Ovary (tissue), 3 donors: ENCODE data around the gene PRPSAP1.

ENCODE experiments used
- EP300 ChIP-seq: sonication (generic); formaldehyde crosslinking; IDR thresholded peaks from one replicate; pipeline ENCODE4 v1.6.1; 2017; ENCODE audit warnings: antibody characterized with exemption
- POLR2A ChIP-seq: fragments of 450-650 bp; IDR thresholded peaks from one replicate; pipeline ENCODE4 v1.6.1; 2017; ENCODE audit warnings: antibody characterized with exemption, mild to moderate bottlenecking, moderate library complexity
- TF ChIP-seq, protein P1 (sequence below), 3 donors: fragments of 450-650 bp in 2 of 3; fragments of 200-600 bp in 1 of 3; IDR thresholded peaks; one replicate each; pipeline versions ENCODE4 v1.5.1 to v1.8.0; 2016 to 2022; ENCODE audit warnings: antibody characterized with exemption in 3 of 3, mild to moderate bottlenecking in 1 of 3
- donor health status: DM: no; HTN: no; CAD: no.

DNA sequence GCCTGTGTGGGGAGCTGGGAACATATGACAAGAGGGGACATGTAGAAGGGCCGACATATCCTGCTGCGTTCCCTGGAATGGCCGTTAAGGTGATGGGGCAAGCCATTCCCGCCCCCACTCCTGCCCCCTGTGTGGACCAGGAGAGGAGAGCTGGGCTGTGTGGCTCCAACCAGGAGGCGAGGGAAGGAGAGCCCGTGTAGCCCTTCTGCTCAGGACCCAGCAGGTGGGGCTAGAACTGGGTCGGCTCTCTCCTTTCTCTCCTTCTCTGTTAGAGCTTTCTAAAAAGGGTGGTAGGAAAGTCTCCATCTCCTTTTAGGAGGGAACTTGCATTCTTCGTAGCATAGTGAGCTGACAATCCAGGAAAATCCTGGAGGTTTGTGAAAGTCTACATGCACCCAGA lies 43.5 kb upstream of the PRPSAP1 start:
- TF ChIP-seq, protein P1, sequence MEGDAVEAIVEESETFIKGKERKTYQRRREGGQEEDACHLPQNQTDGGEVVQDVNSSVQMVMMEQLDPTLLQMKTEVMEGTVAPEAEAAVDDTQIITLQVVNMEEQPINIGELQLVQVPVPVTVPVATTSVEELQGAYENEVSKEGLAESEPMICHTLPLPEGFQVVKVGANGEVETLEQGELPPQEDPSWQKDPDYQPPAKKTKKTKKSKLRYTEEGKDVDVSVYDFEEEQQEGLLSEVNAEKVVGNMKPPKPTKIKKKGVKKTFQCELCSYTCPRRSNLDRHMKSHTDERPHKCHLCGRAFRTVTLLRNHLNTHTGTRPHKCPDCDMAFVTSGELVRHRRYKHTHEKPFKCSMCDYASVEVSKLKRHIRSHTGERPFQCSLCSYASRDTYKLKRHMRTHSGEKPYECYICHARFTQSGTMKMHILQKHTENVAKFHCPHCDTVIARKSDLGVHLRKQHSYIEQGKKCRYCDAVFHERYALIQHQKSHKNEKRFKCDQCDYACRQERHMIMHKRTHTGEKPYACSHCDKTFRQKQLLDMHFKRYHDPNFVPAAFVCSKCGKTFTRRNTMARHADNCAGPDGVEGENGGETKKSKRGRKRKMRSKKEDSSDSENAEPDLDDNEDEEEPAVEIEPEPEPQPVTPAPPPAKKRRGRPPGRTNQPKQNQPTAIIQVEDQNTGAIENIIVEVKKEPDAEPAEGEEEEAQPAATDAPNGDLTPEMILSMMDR (IDR thresholded peaks at IDR 0.05) = no peak
- TF ChIP-seq POLR2A = no peak
- TF ChIP-seq EP300 = no peak
